Measurements from ENCODE around the gene MIS18BP1.

GRCh38 chr14:45177076-45177475, 75.9 kb downstream of the MIS18BP1 start:
- TF ChIP-seq SMC3 (IDR thresholded peaks at IDR 0.05; ENCODE audit: borderline replicate concordance, low read length) (no peak), EGR1 (IDR thresholded peaks at IDR 0.05; ENCODE audit: borderline replicate concordance in 1 of 2, low read depth in 2 of 2, low read length in 2 of 2) (no peak), EZH2 (IDR thresholded peaks at IDR 0.05; ENCODE audit: borderline replicate concordance, control insufficient read depth, low read depth, low read length) (no peak), GABPA (IDR thresholded peaks at IDR 0.05; ENCODE audit: low read depth) (no peak)
- TF ChIP-seq, protein P1, sequence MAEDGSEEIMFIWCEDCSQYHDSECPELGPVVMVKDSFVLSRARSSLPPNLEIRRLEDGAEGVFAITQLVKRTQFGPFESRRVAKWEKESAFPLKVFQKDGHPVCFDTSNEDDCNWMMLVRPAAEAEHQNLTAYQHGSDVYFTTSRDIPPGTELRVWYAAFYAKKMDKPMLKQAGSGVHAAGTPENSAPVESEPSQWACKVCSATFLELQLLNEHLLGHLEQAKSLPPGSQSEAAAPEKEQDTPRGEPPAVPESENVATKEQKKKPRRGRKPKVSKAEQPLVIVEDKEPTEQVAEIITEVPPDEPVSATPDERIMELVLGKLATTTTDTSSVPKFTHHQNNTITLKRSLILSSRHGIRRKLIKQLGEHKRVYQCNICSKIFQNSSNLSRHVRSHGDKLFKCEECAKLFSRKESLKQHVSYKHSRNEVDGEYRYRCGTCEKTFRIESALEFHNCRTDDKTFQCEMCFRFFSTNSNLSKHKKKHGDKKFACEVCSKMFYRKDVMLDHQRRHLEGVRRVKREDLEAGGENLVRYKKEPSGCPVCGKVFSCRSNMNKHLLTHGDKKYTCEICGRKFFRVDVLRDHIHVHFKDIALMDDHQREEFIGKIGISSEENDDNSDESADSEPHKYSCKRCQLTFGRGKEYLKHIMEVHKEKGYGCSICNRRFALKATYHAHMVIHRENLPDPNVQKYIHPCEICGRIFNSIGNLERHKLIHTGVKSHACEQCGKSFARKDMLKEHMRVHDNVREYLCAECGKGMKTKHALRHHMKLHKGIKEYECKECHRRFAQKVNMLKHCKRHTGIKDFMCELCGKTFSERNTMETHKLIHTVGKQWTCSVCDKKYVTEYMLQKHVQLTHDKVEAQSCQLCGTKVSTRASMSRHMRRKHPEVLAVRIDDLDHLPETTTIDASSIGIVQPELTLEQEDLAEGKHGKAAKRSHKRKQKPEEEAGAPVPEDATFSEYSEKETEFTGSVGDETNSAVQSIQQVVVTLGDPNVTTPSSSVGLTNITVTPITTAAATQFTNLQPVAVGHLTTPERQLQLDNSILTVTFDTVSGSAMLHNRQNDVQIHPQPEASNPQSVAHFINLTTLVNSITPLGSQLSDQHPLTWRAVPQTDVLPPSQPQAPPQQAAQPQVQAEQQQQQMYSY (CRISPR knock-in tag; IDR thresholded peaks at IDR 0.05) = no peak
- TF ChIP-seq, protein P2, sequence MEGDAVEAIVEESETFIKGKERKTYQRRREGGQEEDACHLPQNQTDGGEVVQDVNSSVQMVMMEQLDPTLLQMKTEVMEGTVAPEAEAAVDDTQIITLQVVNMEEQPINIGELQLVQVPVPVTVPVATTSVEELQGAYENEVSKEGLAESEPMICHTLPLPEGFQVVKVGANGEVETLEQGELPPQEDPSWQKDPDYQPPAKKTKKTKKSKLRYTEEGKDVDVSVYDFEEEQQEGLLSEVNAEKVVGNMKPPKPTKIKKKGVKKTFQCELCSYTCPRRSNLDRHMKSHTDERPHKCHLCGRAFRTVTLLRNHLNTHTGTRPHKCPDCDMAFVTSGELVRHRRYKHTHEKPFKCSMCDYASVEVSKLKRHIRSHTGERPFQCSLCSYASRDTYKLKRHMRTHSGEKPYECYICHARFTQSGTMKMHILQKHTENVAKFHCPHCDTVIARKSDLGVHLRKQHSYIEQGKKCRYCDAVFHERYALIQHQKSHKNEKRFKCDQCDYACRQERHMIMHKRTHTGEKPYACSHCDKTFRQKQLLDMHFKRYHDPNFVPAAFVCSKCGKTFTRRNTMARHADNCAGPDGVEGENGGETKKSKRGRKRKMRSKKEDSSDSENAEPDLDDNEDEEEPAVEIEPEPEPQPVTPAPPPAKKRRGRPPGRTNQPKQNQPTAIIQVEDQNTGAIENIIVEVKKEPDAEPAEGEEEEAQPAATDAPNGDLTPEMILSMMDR (IDR thresholded peaks at IDR 0.05 in 2 of 3, conservative IDR thresholded peaks at IDR 0.05 in 1 of 3; ENCODE audit: control insufficient read depth in 2 of 3, extremely low read depth in 1 of 3, insufficient read depth in 1 of 3, low read depth in 3 of 3, low read length in 3 of 3) = no peak
- TF ChIP-seq, protein P3, sequence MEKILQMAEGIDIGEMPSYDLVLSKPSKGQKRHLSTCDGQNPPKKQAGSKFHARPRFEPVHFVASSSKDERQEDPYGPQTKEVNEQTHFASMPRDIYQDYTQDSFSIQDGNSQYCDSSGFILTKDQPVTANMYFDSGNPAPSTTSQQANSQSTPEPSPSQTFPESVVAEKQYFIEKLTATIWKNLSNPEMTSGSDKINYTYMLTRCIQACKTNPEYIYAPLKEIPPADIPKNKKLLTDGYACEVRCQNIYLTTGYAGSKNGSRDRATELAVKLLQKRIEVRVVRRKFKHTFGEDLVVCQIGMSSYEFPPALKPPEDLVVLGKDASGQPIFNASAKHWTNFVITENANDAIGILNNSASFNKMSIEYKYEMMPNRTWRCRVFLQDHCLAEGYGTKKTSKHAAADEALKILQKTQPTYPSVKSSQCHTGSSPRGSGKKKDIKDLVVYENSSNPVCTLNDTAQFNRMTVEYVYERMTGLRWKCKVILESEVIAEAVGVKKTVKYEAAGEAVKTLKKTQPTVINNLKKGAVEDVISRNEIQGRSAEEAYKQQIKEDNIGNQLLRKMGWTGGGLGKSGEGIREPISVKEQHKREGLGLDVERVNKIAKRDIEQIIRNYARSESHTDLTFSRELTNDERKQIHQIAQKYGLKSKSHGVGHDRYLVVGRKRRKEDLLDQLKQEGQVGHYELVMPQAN (conservative IDR thresholded peaks at IDR 0.05) = no peak
- TF ChIP-seq, protein P4, sequence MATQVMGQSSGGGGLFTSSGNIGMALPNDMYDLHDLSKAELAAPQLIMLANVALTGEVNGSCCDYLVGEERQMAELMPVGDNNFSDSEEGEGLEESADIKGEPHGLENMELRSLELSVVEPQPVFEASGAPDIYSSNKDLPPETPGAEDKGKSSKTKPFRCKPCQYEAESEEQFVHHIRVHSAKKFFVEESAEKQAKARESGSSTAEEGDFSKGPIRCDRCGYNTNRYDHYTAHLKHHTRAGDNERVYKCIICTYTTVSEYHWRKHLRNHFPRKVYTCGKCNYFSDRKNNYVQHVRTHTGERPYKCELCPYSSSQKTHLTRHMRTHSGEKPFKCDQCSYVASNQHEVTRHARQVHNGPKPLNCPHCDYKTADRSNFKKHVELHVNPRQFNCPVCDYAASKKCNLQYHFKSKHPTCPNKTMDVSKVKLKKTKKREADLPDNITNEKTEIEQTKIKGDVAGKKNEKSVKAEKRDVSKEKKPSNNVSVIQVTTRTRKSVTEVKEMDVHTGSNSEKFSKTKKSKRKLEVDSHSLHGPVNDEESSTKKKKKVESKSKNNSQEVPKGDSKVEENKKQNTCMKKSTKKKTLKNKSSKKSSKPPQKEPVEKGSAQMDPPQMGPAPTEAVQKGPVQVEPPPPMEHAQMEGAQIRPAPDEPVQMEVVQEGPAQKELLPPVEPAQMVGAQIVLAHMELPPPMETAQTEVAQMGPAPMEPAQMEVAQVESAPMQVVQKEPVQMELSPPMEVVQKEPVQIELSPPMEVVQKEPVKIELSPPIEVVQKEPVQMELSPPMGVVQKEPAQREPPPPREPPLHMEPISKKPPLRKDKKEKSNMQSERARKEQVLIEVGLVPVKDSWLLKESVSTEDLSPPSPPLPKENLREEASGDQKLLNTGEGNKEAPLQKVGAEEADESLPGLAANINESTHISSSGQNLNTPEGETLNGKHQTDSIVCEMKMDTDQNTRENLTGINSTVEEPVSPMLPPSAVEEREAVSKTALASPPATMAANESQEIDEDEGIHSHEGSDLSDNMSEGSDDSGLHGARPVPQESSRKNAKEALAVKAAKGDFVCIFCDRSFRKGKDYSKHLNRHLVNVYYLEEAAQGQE (IDR thresholded peaks at IDR 0.05; ENCODE audit: low read depth, low read length) = no peak
